ENCODE measurements around the gene SPINK1.

- TF ChIP-seq CTCF (conservative IDR thresholded peaks at IDR 0.05; ENCODE audit: low read depth in 2 of 2) (no peak), EZH2 (IDR thresholded peaks at IDR 0.05; ENCODE audit: low read depth, unreplicated experiment) (no peak), POLR2AphosphoS5 (IDR thresholded peaks at IDR 0.05; ENCODE audit: low read depth) (no peak), EZH2phosphoT487 (IDR thresholded peaks at IDR 0.05; ENCODE audit: unreplicated experiment) (no peak), JUNB (IDR thresholded peaks at IDR 0.05; ENCODE audit: unreplicated experiment) (no peak), ZNF114 (CRISPR knock-in tag; IDR thresholded peaks at IDR 0.05) (no peak), NANOG (IDR thresholded peaks at IDR 0.05; ENCODE audit: borderline replicate concordance) (no peak), ZNF331 (CRISPR knock-in tag; IDR thresholded peaks at IDR 0.05; ENCODE audit: low read depth) (no peak), CREB1 (CRISPR knock-in tag; IDR thresholded peaks at IDR 0.05; ENCODE audit: low read depth) (no peak), ETS1 (IDR thresholded peaks at IDR 0.05) (no peak), STAT1 (IDR thresholded peaks at IDR 0.05; ENCODE audit: unreplicated experiment) (no peak)
- TF ChIP-seq, protein P1, sequence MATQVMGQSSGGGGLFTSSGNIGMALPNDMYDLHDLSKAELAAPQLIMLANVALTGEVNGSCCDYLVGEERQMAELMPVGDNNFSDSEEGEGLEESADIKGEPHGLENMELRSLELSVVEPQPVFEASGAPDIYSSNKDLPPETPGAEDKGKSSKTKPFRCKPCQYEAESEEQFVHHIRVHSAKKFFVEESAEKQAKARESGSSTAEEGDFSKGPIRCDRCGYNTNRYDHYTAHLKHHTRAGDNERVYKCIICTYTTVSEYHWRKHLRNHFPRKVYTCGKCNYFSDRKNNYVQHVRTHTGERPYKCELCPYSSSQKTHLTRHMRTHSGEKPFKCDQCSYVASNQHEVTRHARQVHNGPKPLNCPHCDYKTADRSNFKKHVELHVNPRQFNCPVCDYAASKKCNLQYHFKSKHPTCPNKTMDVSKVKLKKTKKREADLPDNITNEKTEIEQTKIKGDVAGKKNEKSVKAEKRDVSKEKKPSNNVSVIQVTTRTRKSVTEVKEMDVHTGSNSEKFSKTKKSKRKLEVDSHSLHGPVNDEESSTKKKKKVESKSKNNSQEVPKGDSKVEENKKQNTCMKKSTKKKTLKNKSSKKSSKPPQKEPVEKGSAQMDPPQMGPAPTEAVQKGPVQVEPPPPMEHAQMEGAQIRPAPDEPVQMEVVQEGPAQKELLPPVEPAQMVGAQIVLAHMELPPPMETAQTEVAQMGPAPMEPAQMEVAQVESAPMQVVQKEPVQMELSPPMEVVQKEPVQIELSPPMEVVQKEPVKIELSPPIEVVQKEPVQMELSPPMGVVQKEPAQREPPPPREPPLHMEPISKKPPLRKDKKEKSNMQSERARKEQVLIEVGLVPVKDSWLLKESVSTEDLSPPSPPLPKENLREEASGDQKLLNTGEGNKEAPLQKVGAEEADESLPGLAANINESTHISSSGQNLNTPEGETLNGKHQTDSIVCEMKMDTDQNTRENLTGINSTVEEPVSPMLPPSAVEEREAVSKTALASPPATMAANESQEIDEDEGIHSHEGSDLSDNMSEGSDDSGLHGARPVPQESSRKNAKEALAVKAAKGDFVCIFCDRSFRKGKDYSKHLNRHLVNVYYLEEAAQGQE (IDR thresholded peaks at IDR 0.05; ENCODE audit: unreplicated experiment): no peak
- TF ChIP-seq, protein P2, sequence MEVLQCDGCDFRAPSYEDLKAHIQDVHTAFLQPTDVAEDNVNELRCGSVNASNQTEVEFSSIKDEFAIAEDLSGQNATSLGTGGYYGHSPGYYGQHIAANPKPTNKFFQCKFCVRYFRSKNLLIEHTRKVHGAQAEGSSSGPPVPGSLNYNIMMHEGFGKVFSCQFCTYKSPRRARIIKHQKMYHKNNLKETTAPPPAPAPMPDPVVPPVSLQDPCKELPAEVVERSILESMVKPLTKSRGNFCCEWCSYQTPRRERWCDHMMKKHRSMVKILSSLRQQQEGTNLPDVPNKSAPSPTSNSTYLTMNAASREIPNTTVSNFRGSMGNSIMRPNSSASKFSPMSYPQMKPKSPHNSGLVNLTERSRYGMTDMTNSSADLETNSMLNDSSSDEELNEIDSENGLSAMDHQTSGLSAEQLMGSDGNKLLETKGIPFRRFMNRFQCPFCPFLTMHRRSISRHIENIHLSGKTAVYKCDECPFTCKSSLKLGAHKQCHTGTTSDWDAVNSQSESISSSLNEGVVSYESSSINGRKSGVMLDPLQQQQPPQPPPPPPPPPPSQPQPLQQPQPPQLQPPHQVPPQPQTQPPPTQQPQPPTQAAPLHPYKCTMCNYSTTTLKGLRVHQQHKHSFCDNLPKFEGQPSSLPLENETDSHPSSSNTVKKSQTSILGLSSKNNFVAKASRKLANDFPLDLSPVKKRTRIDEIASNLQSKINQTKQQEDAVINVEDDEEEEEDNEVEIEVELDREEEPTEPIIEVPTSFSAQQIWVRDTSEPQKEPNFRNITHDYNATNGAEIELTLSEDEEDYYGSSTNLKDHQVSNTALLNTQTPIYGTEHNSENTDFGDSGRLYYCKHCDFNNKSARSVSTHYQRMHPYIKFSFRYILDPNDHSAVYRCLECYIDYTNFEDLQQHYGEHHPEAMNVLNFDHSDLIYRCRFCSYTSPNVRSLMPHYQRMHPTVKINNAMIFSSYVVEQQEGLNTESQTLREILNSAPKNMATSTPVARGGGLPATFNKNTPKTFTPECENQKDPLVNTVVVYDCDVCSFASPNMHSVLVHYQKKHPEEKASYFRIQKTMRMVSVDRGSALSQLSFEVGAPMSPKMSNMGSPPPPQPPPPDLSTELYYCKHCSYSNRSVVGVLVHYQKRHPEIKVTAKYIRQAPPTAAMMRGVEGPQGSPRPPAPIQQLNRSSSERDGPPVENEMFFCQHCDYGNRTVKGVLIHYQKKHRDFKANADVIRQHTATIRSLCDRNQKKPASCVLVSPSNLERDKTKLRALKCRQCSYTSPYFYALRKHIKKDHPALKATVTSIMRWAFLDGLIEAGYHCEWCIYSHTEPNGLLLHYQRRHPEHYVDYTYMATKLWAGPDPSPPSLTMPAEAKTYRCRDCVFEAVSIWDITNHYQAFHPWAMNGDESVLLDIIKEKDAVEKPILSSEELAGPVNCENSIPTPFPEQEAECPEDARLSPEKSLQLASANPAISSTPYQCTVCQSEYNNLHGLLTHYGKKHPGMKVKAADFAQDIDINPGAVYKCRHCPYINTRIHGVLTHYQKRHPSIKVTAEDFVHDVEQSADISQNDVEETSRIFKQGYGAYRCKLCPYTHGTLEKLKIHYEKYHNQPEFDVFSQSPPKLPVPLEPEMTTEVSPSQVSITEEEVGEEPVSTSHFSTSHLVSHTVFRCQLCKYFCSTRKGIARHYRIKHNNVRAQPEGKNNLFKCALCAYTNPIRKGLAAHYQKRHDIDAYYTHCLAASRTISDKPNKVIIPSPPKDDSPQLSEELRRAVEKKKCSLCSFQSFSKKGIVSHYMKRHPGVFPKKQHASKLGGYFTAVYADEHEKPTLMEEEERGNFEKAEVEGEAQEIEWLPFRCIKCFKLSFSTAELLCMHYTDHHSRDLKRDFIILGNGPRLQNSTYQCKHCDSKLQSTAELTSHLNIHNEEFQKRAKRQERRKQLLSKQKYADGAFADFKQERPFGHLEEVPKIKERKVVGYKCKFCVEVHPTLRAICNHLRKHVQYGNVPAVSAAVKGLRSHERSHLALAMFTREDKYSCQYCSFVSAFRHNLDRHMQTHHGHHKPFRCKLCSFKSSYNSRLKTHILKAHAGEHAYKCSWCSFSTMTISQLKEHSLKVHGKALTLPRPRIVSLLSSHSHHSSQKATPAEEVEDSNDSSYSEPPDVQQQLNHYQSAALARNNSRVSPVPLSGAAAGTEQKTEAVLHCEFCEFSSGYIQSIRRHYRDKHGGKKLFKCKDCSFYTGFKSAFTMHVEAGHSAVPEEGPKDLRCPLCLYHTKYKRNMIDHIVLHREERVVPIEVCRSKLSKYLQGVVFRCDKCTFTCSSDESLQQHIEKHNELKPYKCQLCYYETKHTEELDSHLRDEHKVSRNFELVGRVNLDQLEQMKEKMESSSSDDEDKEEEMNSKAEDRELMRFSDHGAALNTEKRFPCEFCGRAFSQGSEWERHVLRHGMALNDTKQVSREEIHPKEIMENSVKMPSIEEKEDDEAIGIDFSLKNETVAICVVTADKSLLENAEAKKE (CRISPR knock-in tag; IDR thresholded peaks at IDR 0.05): no peak
Measured at GRCh38 chr5:147835386-147835798, 3.9 kb upstream of the SPINK1 start.

Measured in GM23338 (cell line).